HG03565 (cell line): ENCODE measurements around the gene CLCN1.
"Not testable (repeated sequence)": the region's sequence is repeated elsewhere in the genome, so short reads cannot be mapped to it uniquely, and the experiment has no call there.

Experiments
- ATAC-seq: cut with Tn5 transposase; IDR thresholded peaks from one replicate; pipeline ENCODE4 v1.9.1; 2021; ENCODE audit warnings: mild to moderate bottlenecking, moderate library complexity; ENCODE audit not compliant: unreplicated experiment

Gene CLCN1

DNA sequence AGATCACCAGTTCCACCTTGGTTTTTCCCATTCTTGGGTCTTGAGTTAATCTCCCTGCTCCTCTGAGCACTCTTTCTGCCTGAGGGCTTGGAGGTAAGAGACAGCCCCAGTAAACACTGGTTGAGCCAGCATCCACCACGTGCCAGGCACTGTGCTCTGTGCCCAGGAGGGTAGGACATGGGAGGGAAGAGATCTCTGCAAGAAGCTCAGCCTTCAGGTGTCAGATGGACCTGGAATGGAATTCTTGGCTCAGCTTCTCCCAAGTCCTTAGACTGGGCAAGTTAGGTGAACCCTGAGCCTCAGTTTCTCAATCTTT lies 67.7 kb downstream of the CLCN1 start:
- ATAC-seq, result no peak

DNA sequence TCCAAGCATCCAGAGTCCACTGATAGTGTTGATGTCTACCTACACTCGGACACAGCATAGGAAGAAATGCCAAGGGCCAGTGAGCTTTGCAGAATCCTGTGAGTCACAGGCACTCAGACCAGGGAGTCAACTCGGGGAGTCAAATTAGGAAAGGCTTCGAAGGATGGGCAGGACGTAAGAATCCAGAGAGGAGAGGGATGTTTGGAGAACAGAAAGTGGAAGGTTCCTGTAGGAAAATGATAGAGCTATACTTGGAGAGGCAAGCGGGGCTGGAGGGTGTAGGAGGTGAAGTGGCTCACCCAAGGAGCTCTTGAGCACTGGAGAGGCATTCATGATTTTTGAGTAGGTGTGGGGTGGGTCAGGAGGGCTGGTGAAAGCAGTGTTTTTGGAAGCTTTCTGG lies 68.2 kb downstream of the CLCN1 start:
- no peak for ATAC-seq

DNA sequence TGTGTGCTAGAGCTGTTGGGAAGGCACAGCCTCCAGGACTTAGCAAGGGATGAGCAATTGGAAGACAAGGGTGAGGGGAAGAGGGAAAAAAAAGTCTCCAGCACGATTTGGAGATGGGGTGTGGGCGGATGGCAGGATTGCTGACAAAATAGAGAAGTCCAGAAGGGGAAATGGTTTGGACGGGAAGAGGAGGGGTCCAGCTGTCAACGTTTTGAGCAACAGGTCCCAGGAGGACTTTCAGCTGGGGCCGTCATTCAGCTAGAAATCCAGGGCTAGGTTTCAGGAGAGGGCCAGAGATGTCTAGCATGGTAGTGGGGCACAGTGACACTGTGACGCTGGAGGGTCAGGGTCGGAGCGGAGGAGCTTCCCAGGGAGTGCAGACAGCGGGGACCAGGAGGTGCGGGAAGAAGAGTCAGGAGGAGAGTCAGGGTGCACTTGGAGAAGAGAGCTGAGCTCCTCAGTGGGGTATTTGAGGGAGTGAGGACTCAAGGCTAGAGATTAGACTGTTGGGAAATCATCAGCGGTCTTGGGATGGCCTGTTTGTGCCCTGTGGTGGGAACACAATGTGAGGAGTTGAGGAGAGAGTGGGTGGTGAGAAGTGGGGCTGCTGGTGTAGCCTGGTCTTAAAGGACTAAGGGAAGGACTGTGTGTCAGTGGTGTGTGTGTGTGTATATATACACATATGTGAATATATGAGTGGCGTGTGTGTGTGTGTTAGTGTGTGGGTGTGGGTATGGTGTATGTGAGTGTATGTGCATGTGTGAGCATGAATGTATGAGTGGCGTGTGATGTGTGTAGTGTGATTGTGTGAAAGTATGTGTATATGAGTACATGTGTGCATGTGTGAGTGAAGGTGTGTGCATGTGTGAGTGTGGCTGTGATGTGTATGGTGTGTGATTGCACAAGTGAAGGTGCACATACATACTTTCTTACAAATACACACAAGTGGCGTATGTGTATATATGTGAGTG lies 69.0 kb downstream of the CLCN1 start:
- no peak for ATAC-seq

- ATAC-seq, result no peak
Observed at GRCh38 chr7:143385891-143386781, 70.2 kb downstream of the CLCN1 start.

- ATAC-seq, result no peak
Observed at GRCh38 chr7:143387156-143387975, 71.5 kb downstream of the CLCN1 start.

DNA sequence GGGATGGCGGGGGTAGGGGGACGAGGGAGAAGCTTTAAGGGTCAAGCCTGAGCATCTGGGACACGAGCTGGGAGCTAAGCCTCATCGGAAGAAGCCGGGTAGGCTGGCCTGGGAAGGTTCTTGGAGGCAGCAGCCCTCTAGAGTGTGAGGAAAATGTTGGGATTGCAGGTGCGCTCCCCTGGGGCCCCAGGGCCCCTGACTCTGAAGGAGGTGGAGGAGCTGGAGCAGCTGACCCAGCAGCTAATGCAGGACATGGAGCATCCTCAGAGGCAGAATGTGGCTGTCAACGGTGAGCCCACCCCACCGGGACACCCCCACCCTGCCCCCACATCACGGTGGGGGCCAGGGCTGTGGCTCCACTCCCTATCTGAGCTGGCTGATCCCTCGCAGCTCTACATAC lies 72.1 kb downstream of the CLCN1 start:
- no peak for ATAC-seq

DNA sequence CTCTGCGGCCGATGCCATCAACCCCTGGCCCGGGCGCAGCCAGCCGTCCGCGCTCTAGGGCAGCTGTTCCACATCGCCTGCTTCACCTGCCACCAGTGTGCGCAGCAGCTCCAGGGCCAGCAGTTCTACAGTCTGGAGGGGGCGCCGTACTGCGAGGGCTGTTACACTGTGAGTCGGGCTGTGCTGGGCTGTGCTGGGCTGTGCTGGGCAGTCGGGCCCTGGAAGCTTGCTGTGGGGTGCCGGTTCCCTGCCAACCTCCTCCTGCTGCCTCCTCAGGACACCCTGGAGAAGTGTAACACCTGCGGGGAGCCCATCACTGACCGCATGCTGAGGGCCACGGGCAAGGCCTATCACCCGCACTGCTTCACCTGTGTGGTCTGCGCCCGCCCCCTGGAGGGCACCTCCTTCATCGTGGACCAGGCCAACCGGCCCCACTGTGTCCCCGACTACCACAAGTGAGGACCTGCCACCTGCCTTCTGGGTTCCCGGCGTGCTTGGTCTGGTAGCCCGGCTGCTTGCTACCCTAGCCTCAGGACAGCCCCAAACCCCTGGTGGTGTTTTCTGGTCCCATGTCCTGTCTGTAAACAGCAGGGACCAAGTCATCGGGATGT lies 72.7 kb downstream of the CLCN1 start:
- no peak for ATAC-seq

DNA sequence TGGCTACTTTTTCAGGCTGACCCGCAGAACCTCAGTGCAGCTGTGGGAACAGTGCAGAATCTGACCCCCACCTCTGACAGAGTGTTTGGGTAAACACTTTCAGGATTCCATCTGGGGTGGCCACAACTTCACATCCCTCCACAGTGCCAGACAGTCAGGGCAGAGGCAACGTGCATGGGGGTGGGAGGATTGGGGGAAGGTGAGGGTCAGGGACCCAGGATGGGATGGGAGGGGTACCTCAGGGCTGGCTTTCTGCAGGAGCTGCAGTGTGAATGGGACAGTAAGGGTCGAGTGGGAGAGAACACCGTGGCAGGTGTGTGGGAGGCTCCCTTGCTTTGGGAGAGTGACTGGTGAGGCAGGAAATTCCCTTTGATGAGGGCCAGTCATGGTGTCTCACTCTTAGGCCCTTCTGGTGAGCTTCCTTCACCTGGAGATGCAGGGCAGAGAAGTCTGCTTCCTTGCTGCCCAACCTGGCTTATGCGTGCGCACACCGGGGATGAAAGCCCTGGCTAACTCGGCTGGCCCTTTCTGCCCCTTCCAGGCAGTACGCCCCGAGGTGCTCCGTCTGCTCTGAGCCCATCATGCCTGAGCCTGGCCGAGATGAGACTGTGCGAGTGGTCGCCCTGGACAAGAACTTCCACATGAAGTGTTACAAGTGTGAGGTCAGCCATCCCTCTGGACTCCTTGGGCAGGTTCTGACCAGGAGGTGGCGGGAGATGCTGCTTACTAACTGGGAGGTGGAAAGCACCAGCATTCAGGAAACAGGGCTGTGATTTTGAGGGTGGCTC lies 73.6 kb downstream of the CLCN1 start:
- no peak for ATAC-seq

- ATAC-seq, result no peak
Observed at GRCh38 chr7:143390104-143390772, 74.3 kb downstream of the CLCN1 start.

DNA sequence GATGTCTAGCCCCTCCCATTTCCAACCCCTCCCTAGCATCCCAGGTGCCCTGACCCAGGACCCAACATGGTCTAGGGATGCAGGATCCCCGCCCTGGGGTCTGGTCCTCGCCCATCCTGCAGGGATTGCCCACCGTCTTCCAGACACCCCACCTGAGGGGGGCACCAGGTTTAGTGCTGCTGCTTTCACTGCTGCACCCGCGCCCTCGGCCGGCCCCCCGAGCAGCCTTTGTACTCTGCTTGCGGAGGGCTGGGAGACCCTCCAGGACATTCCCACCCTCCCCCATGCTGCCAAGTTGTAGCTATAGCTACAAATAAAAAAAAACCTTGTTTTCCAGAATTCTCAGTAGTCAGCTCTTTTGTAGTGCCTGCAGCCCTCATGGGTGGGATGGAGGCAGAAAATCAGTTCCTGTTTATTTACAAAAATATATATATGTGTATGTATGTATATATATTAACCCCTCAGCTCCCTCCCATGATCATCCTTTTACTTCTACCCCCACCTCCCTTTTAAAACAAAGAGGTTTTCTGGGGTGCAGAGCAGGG lies 74.9 kb downstream of the CLCN1 start:
- no peak for ATAC-seq

DNA sequence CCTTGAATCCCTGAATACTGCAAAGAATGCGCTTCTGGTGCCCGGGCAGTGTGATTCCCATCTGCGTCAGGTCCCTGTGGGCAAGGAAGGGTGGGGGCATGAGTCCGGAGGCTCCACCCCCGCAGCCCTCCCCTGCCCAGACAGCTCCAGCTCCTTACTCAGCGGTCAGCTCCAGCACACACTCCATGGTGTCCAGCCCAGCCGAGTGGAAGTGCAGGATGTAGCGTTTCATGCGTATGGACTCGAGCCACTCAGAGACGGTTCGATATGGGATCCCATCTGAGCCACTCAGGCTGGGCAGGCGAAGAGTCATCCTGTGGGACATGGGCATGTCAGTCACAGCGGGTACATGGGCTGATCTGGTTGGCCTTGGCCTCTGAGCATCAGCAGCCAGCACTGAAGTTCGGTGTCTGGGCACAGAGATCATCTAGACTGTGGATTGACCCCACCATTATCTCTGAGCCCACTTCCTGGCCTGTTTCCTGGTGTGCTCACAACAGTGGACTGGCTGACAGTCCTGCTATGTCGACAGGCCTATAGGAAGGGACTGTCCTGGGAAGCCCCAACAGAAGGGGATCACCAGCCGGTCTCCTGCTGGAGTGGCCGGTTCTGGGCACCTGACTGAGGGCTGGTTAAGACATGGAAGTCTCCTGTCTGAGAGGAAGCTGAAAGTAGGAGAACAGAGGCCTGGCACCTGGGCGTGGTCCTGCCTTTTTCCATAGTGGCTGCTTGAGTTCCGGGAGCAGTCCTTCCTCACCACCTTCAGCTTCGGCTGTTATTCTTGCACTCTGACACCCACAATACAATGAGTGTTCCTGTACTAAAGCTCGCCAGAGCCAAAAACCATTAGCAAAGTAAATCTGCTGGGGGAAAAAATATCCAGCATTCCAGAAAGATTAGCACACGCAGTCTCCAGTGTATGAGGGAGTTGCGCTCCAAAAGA lies 75.8 kb downstream of the CLCN1 start:
- no peak for ATAC-seq

DNA sequence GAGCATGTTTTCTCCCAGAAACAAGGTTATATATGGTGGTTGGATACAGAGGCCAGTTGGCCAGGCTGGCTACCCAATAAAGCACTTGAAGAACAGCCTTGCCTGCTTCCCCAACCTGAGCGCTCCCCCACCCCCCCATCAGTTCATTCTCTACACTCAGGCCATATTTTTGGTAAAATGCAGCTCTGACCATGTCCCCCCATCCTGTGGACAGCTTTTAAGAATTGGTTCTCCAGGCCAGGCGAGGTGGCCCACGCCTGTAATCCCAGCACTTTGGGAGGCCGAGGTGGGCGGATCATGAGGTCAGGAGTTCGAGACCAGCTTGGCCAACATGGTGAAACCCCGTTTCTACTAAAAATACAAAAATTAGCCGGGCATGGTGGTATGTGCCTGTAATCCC lies 76.5 kb downstream of the CLCN1 start:
- not testable (repeated sequence) for ATAC-seq

DNA sequence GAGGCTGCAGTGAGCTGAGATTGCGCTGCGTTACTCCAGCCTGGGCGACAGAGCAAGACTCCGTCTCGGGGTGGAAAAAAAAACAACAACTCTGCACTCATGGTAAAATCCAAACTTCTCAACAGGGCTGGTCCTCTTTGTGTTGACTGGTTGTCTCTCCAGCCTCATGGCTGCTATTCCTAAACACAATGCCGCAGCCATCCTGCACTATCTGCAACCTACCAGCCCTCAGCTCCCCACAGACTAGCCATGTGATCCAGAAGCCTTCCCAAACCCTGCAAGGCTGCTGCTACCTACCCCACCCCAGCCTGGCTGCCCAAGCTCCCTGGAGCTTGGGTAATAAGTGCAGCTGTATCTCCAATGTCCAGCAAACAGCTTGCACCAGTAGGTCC lies 77.0 kb downstream of the CLCN1 start:
- no peak for ATAC-seq

DNA sequence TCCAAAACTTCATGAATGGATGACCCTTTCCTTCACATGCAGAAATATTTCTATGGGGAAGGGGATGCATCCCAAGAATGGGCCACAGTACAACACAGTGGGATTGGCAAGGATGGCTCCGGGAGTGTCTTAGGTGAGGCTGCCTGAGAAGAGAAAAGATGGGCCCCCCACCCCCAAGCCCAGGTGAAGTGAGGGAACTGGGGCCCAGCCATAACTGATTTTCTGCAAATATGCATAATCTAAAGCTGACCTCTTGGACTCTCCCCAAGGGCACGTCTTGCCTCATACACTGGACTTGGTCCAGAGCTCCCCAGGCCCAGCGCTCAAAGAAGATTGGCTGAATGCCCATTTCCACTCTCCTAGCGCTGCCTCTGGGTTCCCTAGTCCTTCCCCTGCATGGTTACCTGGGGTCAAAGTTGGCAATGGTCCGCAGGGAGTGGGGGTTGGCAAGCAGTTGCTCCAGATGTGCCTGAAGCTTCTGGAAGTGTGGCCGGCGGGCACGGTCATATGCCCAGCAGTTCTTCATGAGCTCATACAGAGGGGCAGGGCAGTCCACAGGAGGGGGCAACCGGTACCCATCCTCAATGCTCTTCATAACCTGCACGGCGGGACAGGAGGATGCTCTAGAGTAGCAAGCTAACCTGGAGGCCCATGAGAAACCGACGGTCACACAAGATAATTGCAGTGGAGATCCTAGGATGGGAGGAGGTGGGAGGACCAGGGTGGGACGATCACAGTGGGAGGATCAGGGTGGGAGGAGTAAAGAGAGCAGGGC lies 77.5 kb downstream of the CLCN1 start:
- ATAC-seq, result no peak

DNA sequence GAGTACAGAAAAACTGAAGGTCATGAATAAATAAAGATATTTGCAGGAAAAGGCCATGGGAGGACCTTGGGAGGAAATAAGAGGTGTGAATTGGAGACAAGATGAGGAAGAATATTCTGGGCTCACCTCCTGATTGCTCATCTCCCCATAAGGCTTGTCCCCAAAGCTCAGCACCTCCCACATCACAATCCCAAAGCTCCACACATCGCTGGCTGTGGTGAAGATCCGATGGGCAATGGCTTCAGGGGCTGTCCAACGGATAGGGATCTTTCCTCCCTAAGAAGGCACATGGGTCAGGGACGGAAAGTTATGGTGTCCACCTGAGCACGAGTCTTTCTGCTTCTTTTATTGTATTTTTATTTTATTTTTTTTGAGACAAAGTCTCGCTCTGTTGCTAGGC lies 78.2 kb downstream of the CLCN1 start:
- ATAC-seq, result no peak

- no peak for ATAC-seq
Observed at GRCh38 chr7:143394777-143395176, 78.9 kb downstream of the CLCN1 start.
